ENCODE measurements around the gene NAT8L.

NAT8L gene

GRCh38 chr4:2071912-2072867, 13.1 kb downstream of the NAT8L start:
- Histone ChIP-seq H3K9ac (ENCODE audit: insufficient read length, low read depth) (peak overlapping the region; percentile 34), H3K27me3 (ENCODE audit: insufficient read depth, insufficient read length) (no peaks in the 10 kb centered on the region), H3K36me3 (ENCODE audit: insufficient read depth, insufficient read length, low read length) (no peaks in the 10 kb centered on the region), H3K4me3 (ENCODE audit: insufficient read length, low read depth) (no peak overlapping the region), H3K9me3 (ENCODE audit: insufficient read depth, low read length) (no peaks in the 10 kb centered on the region), H3K4me1 (ENCODE audit: insufficient read depth, insufficient read length) (peaks cover 61% of the 10 kb centered on the region)
- no peak for TF ChIP-seq ZNF274 (IDR thresholded peaks at IDR 0.05; ENCODE audit: low read depth, low read length)
- no peak for TF ChIP-seq SUZ12 (IDR thresholded peaks at IDR 0.05; ENCODE audit: extremely low read depth, insufficient read depth, insufficient read length)
- TF ChIP-seq YY1 (IDR thresholded peaks at IDR 0.05; ENCODE audit: insufficient read depth, insufficient read length) = no peak
- no peak for DNase-seq (ENCODE audit: low read depth, low spot score)

GRCh38 chr4:2072971-2073807, 14.1 kb downstream of the NAT8L start:
- H3K9ac ChIP-seq (ENCODE audit: insufficient read length, low read depth) = peak overlapping the region; percentile 24
- peaks cover 65% of the 10 kb centered on the region for H3K4me1 ChIP-seq (ENCODE audit: insufficient read depth, insufficient read length)
- H3K36me3 ChIP-seq (ENCODE audit: insufficient read depth, insufficient read length, low read length) = no peaks in the 10 kb centered on the region
- DNase-seq (ENCODE audit: low read depth, low spot score) = no peak
- no peak for TF ChIP-seq ZNF274 (IDR thresholded peaks at IDR 0.05; ENCODE audit: low read depth, low read length)
- TF ChIP-seq SUZ12 (IDR thresholded peaks at IDR 0.05; ENCODE audit: extremely low read depth, insufficient read depth, insufficient read length) = no peak
- no peak for TF ChIP-seq YY1 (IDR thresholded peaks at IDR 0.05; ENCODE audit: insufficient read depth, insufficient read length)
- no peaks in the 10 kb centered on the region for H3K27me3 ChIP-seq (ENCODE audit: insufficient read depth, insufficient read length)
- H3K4me3 ChIP-seq (ENCODE audit: insufficient read length, low read depth) = no peak overlapping the region
- H3K9me3 ChIP-seq (ENCODE audit: insufficient read depth, low read length) = no peaks in the 10 kb centered on the region

- Histone ChIP-seq H3K4me1 (ENCODE audit: insufficient read depth, insufficient read length) (peaks cover 68% of the 10 kb centered on the region), H3K9me3 (ENCODE audit: insufficient read depth, low read length) (no peaks in the 10 kb centered on the region), H3K4me3 (ENCODE audit: insufficient read length, low read depth) (no peak overlapping the region), H3K27me3 (ENCODE audit: insufficient read depth, insufficient read length) (no peaks in the 10 kb centered on the region), H3K9ac (ENCODE audit: insufficient read length, low read depth) (no peak overlapping the region), H3K36me3 (ENCODE audit: insufficient read depth, insufficient read length, low read length) (no peaks in the 10 kb centered on the region)
- no peak for TF ChIP-seq YY1 (IDR thresholded peaks at IDR 0.05; ENCODE audit: insufficient read depth, insufficient read length)
- TF ChIP-seq ZNF274 (IDR thresholded peaks at IDR 0.05; ENCODE audit: low read depth, low read length) = no peak
- TF ChIP-seq SUZ12 (IDR thresholded peaks at IDR 0.05; ENCODE audit: extremely low read depth, insufficient read depth, insufficient read length) = no peak
- DNase-seq (ENCODE audit: low read depth, low spot score) = no peak
These were observed 14.8 kb downstream of the NAT8L start for GRCh38 chr4:2073808-2074481.

- Histone ChIP-seq H3K4me1 (ENCODE audit: insufficient read depth, insufficient read length) (peaks cover 64% of the 10 kb centered on the region), H3K36me3 (ENCODE audit: insufficient read depth, insufficient read length, low read length) (no peaks in the 10 kb centered on the region), H3K9ac (ENCODE audit: insufficient read length, low read depth) (no peak overlapping the region), H3K27me3 (ENCODE audit: insufficient read depth, insufficient read length) (no peaks in the 10 kb centered on the region), H3K9me3 (ENCODE audit: insufficient read depth, low read length) (no peaks in the 10 kb centered on the region), H3K4me3 (ENCODE audit: insufficient read length, low read depth) (no peak overlapping the region)
- no peak for DNase-seq (ENCODE audit: low read depth, low spot score)
- no peak for TF ChIP-seq SUZ12 (IDR thresholded peaks at IDR 0.05; ENCODE audit: extremely low read depth, insufficient read depth, insufficient read length)
- no peak for TF ChIP-seq YY1 (IDR thresholded peaks at IDR 0.05; ENCODE audit: insufficient read depth, insufficient read length)
- no peak for TF ChIP-seq ZNF274 (IDR thresholded peaks at IDR 0.05; ENCODE audit: low read depth, low read length)
These were observed 15.5 kb downstream of the NAT8L start for GRCh38 chr4:2074588-2074987.

- no peaks in the 10 kb centered on the region for H3K36me3 ChIP-seq (ENCODE audit: insufficient read depth, insufficient read length, low read length)
These were observed 16.3 kb downstream of the NAT8L start for GRCh38 chr4:2075171-2075986.

More at GRCh38 chr4:2075171-2075986, 16.3 kb downstream of the NAT8L start:
- no peak overlapping the region for H3K9ac ChIP-seq (ENCODE audit: insufficient read length, low read depth)
- TF ChIP-seq ZNF274 (IDR thresholded peaks at IDR 0.05; ENCODE audit: low read depth, low read length) (no peak), YY1 (IDR thresholded peaks at IDR 0.05; ENCODE audit: insufficient read depth, insufficient read length) (no peak), SUZ12 (IDR thresholded peaks at IDR 0.05; ENCODE audit: extremely low read depth, insufficient read depth, insufficient read length) (no peak)
- peaks cover 65% of the 10 kb centered on the region for H3K4me1 ChIP-seq (ENCODE audit: insufficient read depth, insufficient read length)
- H3K4me3 ChIP-seq (ENCODE audit: insufficient read length, low read depth) = no peak overlapping the region
- no peaks in the 10 kb centered on the region for H3K9me3 ChIP-seq (ENCODE audit: insufficient read depth, low read length)
- no peak for DNase-seq (ENCODE audit: low read depth, low spot score)
- H3K27me3 ChIP-seq (ENCODE audit: insufficient read depth, insufficient read length) = no peaks in the 10 kb centered on the region

Measured in NT2/D1 (cell line).